Adrenal gland (tissue), 12 donors: ENCODE results near the gene GPATCH2L. TPM values are rescaled to one million over a fixed set of nuclear protein-coding genes. Genes with fewer than 3 reads are reported as not detected.

Source experiments
- DNase-seq, 7 donors: peaks; one replicate each; pipeline ENCODE4 v3.0.0-alpha.2; 2019 to 2020
- H3K27ac ChIP-seq, 5 donors: fragments of 200-600 bp; sonication (generic) in 4 of 5; 1 replicate in 3 of 5; 2 replicates in 2 of 5; pipeline versions ENCODE4 v1.5.1 to v1.8.0; 2016 to 2020; ENCODE audit warnings: mild to moderate bottlenecking in 1 of 5
- H3K27me3 ChIP-seq: fragments of 200-600 bp; 2 replicates; pipeline ENCODE4 v1.8.0; 2021
- H3K36me3 ChIP-seq, 2 donors: fragments of 200-600 bp; replicated peaks in 1 of 2; 1 replicate in 1 of 2; 2 replicates in 1 of 2; pipeline versions ENCODE4 v1.5.1 to v1.8.0; 2018 to 2022
- H3K4me1 ChIP-seq, 2 donors: fragments of 200-600 bp; replicated peaks in 1 of 2; 1 replicate in 1 of 2; 2 replicates in 1 of 2; pipeline versions ENCODE4 v1.5.1 to v1.8.0; 2018 to 2021
- H3K4me3 ChIP-seq, 4 donors: fragments of 200-600 bp; sonication (generic) in 3 of 4; one replicate each; pipeline ENCODE4 v1.5.1; 2016 to 2018
- H3K9me3 ChIP-seq, 3 donors: fragments of 200-600 bp; sonication (generic) in 1 of 3; replicated peaks in 1 of 3; 1 replicate in 2 of 3; 2 replicates in 1 of 3; pipeline versions ENCODE4 v1.5.1 to v1.8.0; 2016 to 2021
- CTCF ChIP-seq, 6 experiments: fragments of 450-650 bp in 4 of 6; fragments of 200-600 bp in 2 of 6; sonication (generic) in 1 of 6; IDR thresholded peaks; 1 replicate in 5 of 6; 2 replicates in 1 of 6; pipeline versions ENCODE4 v1.5.1 to v1.8.0; 2016 to 2021; ENCODE audit warnings: antibody characterized with exemption in 6 of 6, mild to moderate bottlenecking in 2 of 6, moderate library complexity in 1 of 6
- POLR2A ChIP-seq, 2 donors: fragments of 450-650 bp; IDR thresholded peaks; one replicate each; pipeline ENCODE4 v1.6.1; 2017; ENCODE audit warnings: antibody characterized with exemption in 2 of 2, mild to moderate bottlenecking in 2 of 2, moderate library complexity in 1 of 2
- WGBS, 4 donors: extraction: QIAGEN DNeasy Blood & Tissue Kit in 2 of 4; methylation state at CpG; one replicate each; pipeline versions ENCODE4 v1.1.5 to v1.1.7; 2013 to 2017; 5-methylcytosine and 5-hydroxymethylcytosine counted together
- intact Hi-C, 2 donors: fragments of 100-400 bp; cut with DNase I; formaldehyde crosslinking; loops; one replicate each; pipeline versions ENCODE4 v1.14.1 to v1.15.0; 2022 to 2023
- polyA plus RNA-seq, 3 donors: library from polyadenylated mRNA; stranded (reverse); fragments of 200-250 nt in 2 of 3; fragments of 350-450 nt in 1 of 3; fragmentation: Illumina TruSeq in 1 of 3; extraction: RNeasy Lipid Tissue Mini Kit (QIAGEN cat#74804) in 1 of 3; gene quantifications; one replicate each; pipeline ENCODE4 v1.2.3, GENCODE V29; 2013 to 2014
- total RNA-seq, 9 donors: library from RNA; depleted of rRNA in 4 of 9; stranded (reverse); fragments of >200 nt in 4 of 9; fragments of 120-200 nt in 1 of 9; fragmentation: NEBNext Ultra II Directional in 1 of 9; extraction: Animal tissue kit (Norgen Biotek cat#: 25700) in 1 of 9; gene quantifications; one replicate each; pipeline versions ENCODE4 v1.1.0 to v1.2.4, GENCODE V29; 2013 to 2023
- donor health status: healthy with polysubstance abuse.
- donor health status: Bipolar disorder and iron deficiency.
- donor health status: DM: yes; HTN: yes; CAD: no.
- donor health status: DM: no; HTN: no; CAD: no.
- donor health status: DM: no; HTN: no; CAD: no.
- donor health status: DM: yes; HTN: yes; CAD: no.

GPATCH2L gene
- total and polyA plus RNA-seq, 12 donors, result 3.2 to 108 (median 41.1) TPM

- no peaks in the 10 kb centered on the region for H3K36me3 ChIP-seq
- H3K4me1 ChIP-seq, result no peaks in the 10 kb centered on the region
- H3K27me3 ChIP-seq, result peaks cover 47% of the 10 kb centered on the region
- intact Hi-C loops, result no loop called here
- H3K27ac ChIP-seq, result no peak overlapping the region
- WGBS, 4 donors, result 5 to 8% (median 7%) methylated on average over 24 of the region's 24 CpGs
- H3K9me3 ChIP-seq, result peaks cover 0 to 2% (median 0%) of the 10 kb centered on the region in 3 donors
- TF ChIP-seq POLR2A (IDR thresholded peaks at IDR 0.05) (no peak), CTCF (IDR thresholded peaks at IDR 0.05) (no peak)
- H3K4me3 ChIP-seq, result peak overlapping the region in 2 of 4 donors; percentile 19 to 38
- peak in 1 of 7 donors; percentile 9 for DNase-seq
Measured at GRCh38 chr14:76138119-76138757, 13.5 kb upstream of the GPATCH2L start.

GRCh38 chr14:76138758-76139723 is 12.7 kb upstream of the GPATCH2L start:
- peaks cover 0 to 8% (median 0%) of the 10 kb centered on the region in 3 donors for H3K9me3 ChIP-seq
- intact Hi-C loops, result no loop called here
- DNase-seq, result peak in 1 of 7 donors; percentile 5
- H3K27ac ChIP-seq, result no peak overlapping the region
- H3K27me3 ChIP-seq, result peaks cover 47% of the 10 kb centered on the region
- 12 to 20% (median 14%) methylated on average over 23 to 50 of the region's 50 CpGs for WGBS, 4 donors
- no peaks in the 10 kb centered on the region for H3K36me3 ChIP-seq
- no peak for TF ChIP-seq CTCF (IDR thresholded peaks at IDR 0.05)
- TF ChIP-seq POLR2A (IDR thresholded peaks at IDR 0.05), result no peak
- H3K4me3 ChIP-seq, result peak overlapping the region in 2 of 4 donors; percentile 19 to 38
- no peaks in the 10 kb centered on the region for H3K4me1 ChIP-seq

- H3K9me3 ChIP-seq, result peaks cover 0 to 8% (median 0%) of the 10 kb centered on the region in 3 donors
- H3K4me1 ChIP-seq, result no peaks in the 10 kb centered on the region
- peaks cover 18% of the 10 kb centered on the region for H3K27me3 ChIP-seq
- TF ChIP-seq CTCF (IDR thresholded peaks at IDR 0.05), result no peak
- TF ChIP-seq POLR2A (IDR thresholded peaks at IDR 0.05), result no peak
- H3K27ac ChIP-seq, result no peak overlapping the region
- WGBS, 4 donors, result 47 to 57% (median 55%) methylated on average over 2 of the region's 2 CpGs
- no peak overlapping the region for H3K4me3 ChIP-seq
- no peaks in the 10 kb centered on the region for H3K36me3 ChIP-seq
- no peak for DNase-seq
- intact Hi-C loops, result no loop called here
Measured at GRCh38 chr14:76143642-76144041, 8.1 kb upstream of the GPATCH2L start.

- TF ChIP-seq CTCF (IDR thresholded peaks at IDR 0.05), result no peak
- TF ChIP-seq POLR2A (IDR thresholded peaks at IDR 0.05), result no peak
- DNase-seq, result no peak
- no peak overlapping the region for H3K4me3 ChIP-seq
- intact Hi-C loops, result no loop called here
- no peaks in the 10 kb centered on the region for H3K27me3 ChIP-seq
- H3K36me3 ChIP-seq, result no peaks in the 10 kb centered on the region
- H3K9me3 ChIP-seq, result peaks cover 0 to 8% (median 0%) of the 10 kb centered on the region in 3 donors
- no peak overlapping the region for H3K27ac ChIP-seq
- no peaks in the 10 kb centered on the region for H3K4me1 ChIP-seq
Measured at GRCh38 chr14:76146976-76147375, 4.7 kb upstream of the GPATCH2L start.
